ENCODE data around the gene PKNOX2. TPM values are rescaled to one million over a fixed set of nuclear protein-coding genes. Genes with fewer than 3 reads are reported as not detected.

The PKNOX2 gene
- total RNA-seq, 1 donor from 2014 or later: 39.9 TPM

DNA sequence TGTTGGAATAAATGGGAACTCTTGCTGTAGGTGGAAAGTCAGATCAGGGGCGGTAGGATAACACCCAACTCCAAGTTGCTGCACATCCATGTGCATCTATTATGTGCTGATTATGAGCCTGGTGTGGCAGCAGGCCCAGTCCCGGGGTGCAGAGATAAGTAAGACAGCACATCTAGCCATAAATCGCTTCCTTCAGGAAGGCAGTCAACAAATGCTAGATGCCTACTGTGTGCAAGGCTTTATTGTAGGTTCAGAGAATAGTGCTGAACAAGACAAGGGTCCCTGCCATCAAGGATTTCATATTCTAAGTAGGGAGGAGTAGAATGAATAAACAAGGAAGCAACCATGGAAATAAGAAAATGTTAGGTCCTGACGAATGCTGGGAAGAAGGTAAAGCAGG is 110.2 kb downstream of the PKNOX2 start:
- DNase-seq (ENCODE audit: low spot score, unreplicated experiment): no peak
- Mint-ChIP-seq H3K4me3 (ENCODE audit: low read depth) (no peak overlapping the region), H3K27ac (no peak overlapping the region), H3K27me3 (no peaks in the 10 kb centered on the region), H3K4me1 (ENCODE audit: low read depth) (peaks cover 13% of the 10 kb centered on the region), H3K36me3 (ENCODE audit: insufficient read depth) (no peaks in the 10 kb centered on the region), H3K9me3 (ENCODE audit: low read depth) (no peaks in the 10 kb centered on the region)
- TF ChIP-seq CTCF (IDR thresholded peaks at IDR 0.05; ENCODE audit: unreplicated experiment): no peak

DNA sequence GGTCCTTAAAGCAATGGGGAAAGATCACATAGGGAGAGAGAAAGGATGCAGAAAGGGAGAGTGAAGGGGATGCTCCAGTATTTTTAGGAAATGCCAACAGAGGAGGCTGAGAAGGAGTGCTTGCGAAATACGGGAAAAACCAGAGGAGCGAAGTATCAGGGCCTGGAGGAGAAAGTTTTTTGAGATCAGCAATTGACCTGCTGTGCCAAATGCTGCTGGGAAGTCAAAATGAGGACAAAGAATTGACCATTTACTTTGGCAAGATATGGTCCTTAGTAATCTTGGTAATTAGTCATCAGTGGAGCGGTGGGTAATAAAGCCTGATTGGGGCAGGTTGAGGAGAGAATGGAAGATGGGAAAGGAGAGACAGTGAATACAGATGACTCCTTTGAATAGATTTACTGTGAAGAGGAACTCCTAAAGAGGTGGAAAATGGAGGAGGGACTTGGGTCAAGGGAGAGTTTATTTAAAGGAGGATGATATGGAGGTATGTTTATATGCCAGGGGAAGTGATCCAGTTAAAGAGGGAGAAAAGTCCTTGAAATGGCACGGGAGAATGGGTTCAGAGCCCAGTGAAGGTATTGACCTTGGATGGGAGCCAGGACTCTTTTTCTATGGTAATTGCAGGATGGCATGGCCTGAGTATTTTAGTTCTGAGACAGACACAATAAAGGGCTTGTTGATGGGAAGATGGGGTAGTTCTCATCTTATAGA is 111.5 kb downstream of the PKNOX2 start:
- Mint-ChIP-seq H3K27me3 (no peaks in the 10 kb centered on the region), H3K4me1 (ENCODE audit: low read depth) (peaks cover 8% of the 10 kb centered on the region), H3K27ac (no peak overlapping the region), H3K9me3 (ENCODE audit: low read depth) (no peaks in the 10 kb centered on the region), H3K4me3 (ENCODE audit: low read depth) (no peak overlapping the region), H3K36me3 (ENCODE audit: insufficient read depth) (no peaks in the 10 kb centered on the region)
- TF ChIP-seq CTCF (IDR thresholded peaks at IDR 0.05; ENCODE audit: unreplicated experiment): no peak
- DNase-seq (ENCODE audit: low spot score, unreplicated experiment): no peak

DNA sequence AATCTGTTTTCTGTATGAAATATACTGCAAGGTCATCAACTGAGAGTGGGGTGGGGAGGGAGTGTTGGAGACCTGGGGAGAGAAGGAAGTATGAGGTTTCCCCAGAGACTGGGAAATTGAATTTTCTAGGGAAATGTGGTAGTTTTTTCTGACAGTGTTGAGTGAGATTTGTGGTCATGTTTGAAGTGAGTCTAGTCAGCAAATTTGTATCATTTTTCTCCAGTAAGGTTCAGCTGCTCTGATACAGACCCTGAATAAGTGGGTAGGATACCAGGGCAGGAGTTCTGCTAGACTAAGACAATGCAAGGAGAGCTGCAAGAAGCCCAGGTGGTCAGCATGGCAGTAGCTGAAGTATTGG is 112.0 kb downstream of the PKNOX2 start:
- Mint-ChIP-seq H3K4me1 (ENCODE audit: low read depth) (peaks cover 8% of the 10 kb centered on the region), H3K27ac (no peak overlapping the region), H3K36me3 (ENCODE audit: insufficient read depth) (no peaks in the 10 kb centered on the region), H3K9me3 (ENCODE audit: low read depth) (no peaks in the 10 kb centered on the region), H3K4me3 (ENCODE audit: low read depth) (no peak overlapping the region), H3K27me3 (no peaks in the 10 kb centered on the region)
- TF ChIP-seq CTCF (IDR thresholded peaks at IDR 0.05; ENCODE audit: unreplicated experiment): no peak
- no peak for DNase-seq (ENCODE audit: low spot score, unreplicated experiment)

GRCh38 chr11:125279676-125280418 is 115.3 kb downstream of the PKNOX2 start:
- no peak overlapping the region for H3K27ac Mint-ChIP-seq
- H3K9me3 Mint-ChIP-seq (ENCODE audit: low read depth): no peaks in the 10 kb centered on the region
- H3K4me1 Mint-ChIP-seq (ENCODE audit: low read depth): no peaks in the 10 kb centered on the region
- no peak for TF ChIP-seq CTCF (IDR thresholded peaks at IDR 0.05; ENCODE audit: unreplicated experiment)
- H3K36me3 Mint-ChIP-seq (ENCODE audit: insufficient read depth): no peaks in the 10 kb centered on the region
- no peak for DNase-seq (ENCODE audit: low spot score, unreplicated experiment)
- H3K4me3 Mint-ChIP-seq (ENCODE audit: low read depth): no peak overlapping the region
- no peaks in the 10 kb centered on the region for H3K27me3 Mint-ChIP-seq

DNA sequence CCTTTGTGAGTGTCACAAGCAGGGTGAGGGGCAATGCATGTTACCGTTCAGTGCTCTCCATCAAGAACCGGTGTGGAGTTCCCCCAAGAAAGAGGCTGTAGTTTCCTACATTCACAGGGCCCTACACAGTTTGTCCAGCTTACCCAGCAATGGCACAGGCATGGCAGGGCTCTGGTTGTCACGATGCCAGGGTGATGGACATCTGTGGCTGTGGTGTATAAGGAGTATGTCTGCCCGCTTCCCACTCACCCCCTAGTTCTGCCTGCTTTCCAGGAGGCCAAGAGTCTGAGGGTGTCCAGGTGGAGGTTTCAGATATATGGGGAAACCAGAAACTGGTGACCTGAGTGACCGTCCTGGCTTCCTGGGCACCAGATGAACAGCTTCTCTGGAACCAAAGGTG is 116.1 kb downstream of the PKNOX2 start:
- no peak for TF ChIP-seq CTCF (IDR thresholded peaks at IDR 0.05; ENCODE audit: unreplicated experiment)
- no peak overlapping the region for H3K4me3 Mint-ChIP-seq (ENCODE audit: low read depth)
- no peaks in the 10 kb centered on the region for H3K27me3 Mint-ChIP-seq
- no peaks in the 10 kb centered on the region for H3K4me1 Mint-ChIP-seq (ENCODE audit: low read depth)
- no peaks in the 10 kb centered on the region for H3K9me3 Mint-ChIP-seq (ENCODE audit: low read depth)
- DNase-seq (ENCODE audit: low spot score, unreplicated experiment): no peak
- H3K27ac Mint-ChIP-seq: no peak overlapping the region
- H3K36me3 Mint-ChIP-seq (ENCODE audit: insufficient read depth): no peaks in the 10 kb centered on the region

Data from progenitor cell of endocrine pancreas (in vitro differentiated cells).